GM12872 (cell line): ENCODE results near the gene MMP15.

Source experiments
- TF ChIP-seq, protein P1 (sequence below): IDR thresholded peaks from 3 replicates; pipeline ENCODE4 v1.5.1; 2011; ENCODE audit warnings: low read depth, mild to moderate bottlenecking, low read length, moderate library complexity; ENCODE audit not compliant: insufficient read depth

MMP15 gene

DNA sequence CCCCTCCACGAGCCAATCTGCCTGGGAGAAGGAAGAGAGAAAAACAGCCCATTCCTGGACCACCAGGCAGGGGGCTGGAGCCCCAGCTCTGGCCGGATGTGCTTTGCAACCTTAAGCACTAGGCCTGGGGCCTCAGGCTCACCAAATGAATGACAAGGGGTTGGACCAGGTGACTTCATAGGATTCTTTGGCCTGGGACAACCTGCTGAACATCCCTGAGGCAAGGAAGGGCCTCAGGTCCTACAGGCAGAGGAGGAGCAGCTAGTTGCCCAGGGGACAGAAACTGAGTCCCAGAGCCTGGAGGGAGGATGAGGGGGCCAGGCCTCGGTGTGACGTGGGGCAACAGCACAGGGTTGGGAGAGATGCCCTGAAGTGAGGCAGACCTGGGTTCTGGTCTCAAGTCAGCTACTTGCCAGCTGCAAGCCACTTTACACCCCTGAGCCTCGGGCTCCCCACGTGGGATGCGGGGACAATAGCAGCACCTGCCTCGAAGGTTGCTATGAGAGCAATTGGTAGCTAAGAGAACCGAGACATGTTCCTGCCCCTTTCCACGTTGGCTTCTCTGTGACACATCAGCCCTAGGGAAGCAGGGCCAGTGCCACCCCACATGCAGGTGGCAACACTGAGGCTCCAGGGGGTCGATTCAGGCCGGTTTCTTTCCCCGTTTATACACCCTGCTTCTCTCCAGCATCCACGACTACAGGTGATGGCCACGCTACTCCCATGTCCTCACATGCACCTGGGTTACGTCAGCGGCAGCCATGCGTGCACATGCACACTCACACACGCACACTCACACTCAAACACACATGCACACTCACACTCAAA is 61.0 kb downstream of the MMP15 start:
- TF ChIP-seq, protein P1, sequence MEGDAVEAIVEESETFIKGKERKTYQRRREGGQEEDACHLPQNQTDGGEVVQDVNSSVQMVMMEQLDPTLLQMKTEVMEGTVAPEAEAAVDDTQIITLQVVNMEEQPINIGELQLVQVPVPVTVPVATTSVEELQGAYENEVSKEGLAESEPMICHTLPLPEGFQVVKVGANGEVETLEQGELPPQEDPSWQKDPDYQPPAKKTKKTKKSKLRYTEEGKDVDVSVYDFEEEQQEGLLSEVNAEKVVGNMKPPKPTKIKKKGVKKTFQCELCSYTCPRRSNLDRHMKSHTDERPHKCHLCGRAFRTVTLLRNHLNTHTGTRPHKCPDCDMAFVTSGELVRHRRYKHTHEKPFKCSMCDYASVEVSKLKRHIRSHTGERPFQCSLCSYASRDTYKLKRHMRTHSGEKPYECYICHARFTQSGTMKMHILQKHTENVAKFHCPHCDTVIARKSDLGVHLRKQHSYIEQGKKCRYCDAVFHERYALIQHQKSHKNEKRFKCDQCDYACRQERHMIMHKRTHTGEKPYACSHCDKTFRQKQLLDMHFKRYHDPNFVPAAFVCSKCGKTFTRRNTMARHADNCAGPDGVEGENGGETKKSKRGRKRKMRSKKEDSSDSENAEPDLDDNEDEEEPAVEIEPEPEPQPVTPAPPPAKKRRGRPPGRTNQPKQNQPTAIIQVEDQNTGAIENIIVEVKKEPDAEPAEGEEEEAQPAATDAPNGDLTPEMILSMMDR = no peak

DNA sequence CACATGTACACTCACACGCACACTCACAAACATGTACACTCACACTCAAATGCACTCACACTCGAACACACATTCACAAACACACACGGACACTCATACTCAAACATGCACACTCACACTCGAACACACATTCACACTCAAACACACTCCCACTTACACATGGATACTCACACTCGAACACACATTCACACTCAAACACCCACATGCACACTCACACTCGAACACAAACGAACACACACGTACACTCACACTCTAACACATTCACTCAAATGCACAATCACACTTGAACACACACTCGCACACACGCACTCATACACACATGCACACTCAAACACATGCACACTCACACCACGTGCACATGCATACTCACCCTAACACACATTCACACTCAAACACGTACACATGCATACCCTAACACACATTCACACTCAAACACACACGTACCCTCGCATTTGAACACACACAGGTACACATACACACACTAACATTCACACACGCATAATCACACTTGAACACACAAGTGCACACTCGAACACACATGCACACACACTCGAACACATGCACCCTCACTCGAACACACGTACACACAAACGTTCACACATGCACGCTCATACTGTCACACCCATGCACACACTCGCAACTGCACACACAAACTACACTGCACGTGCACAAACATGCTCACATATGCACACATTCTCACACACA is 61.8 kb downstream of the MMP15 start:
- TF ChIP-seq, protein P1 = no peak

DNA sequence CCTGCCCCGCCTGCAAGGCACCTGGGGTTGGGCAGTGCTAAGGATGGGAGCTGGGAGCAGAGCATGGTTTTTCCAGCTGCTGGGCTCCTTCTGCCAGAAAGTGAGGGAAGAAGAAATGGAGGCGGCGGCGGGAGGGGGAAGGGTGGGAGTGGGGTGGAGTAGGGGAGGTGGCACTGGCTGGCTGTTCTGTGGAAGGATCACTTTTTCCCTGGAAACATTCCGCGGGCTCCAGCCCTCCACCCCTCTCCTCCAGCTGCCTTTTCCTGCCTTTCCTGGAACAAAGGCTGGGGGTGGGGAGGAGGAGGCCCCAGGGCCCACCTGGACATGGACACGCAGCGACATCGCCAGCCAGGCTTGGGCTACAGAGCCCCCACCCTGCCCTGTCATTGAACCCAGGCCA is 62.5 kb downstream of the MMP15 start:
- TF ChIP-seq, protein P1 = no peak

DNA sequence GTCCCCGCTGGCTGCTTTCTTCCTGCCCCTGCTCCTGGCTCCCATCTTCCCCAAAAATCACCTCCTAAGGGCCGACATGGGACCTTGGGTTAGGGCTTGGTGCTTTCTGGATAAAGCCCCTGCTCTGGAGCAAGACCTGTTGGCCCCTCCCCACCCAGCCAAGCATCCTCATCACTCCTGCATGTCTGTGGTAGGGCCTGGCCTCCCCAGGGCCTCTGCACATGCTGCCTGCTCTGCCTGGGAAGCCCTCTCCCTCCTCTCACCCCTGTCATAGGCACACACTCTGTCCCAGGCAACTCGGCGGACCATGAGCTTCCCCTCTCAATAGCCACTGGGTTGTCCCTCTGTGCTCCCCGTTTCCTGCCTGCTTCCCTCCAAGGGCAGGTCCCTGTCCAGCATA is 68.5 kb downstream of the MMP15 start:
- TF ChIP-seq, protein P1 = no peak

DNA sequence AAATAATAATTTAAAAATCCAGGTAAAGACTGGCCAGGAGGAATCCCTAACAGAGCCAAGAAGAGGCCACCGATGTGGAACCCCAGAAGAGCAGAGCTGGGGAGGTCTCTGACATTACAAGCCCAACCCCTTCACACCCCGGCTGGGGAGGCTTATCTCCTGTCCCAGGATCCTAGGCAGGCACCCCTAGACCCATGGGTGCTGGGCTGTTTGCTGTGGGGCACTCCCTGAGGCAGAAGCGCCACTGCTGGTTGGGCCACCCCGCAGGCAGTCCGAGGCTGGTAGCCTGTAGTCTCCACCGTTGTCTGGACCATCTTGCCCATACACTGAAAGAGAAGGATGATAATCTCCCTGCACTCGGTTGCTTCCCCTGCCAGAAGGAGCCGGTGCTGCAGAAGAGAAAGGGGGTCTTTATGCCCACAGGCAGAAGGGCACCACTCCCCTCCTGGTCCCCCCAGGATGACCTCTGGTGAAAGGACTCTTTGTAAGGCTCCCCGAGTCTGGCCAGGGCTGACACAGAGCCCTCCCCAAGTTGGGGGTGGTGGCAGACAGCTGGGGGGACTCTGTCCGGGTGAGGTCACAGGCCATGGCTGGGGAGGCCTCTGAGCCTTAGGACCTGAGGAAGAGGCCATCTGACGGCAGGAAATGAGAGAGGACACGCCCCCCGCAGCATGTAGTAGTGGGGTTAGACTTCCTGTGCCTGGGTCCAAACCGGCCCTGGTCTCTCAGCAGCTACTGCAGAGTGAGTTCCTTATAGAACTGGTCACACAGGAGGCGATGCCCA is 69.4 kb downstream of the MMP15 start:
- TF ChIP-seq, protein P1 = no peak

DNA sequence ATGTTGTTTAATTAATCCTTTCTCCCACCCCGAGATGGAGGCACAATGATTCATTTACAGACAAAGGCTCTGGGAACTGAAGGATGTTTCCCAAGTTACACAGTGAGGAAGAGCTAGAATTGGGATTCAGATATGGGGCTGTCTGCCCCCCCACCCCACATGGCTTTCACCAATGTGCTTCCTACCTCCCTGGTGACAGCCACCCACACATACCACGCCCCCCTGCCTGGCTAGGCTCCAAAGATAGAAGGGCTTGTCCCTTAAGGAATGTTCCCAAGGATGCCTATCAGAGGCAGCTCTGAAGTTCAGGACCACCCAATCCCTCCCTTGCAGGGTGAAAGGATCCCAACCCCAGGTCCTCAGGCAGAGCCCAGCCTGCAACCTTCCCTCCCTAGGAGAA is 70.7 kb downstream of the MMP15 start:
- TF ChIP-seq, protein P1 = no peak
